ENCODE measurements around the gene XRCC2.

The XRCC2 gene

GRCh38 chr7:152683297-152683696 is 7.4 kb upstream of the XRCC2 start:
- Histone ChIP-seq H3K4me3 (ENCODE audit: low read depth, low read length) (no peak overlapping the region), H3K27ac (ENCODE audit: low read depth, low read length) (no peak overlapping the region), H3K36me3 (ENCODE audit: control insufficient read depth, insufficient read depth, low read length) (no peaks in the 10 kb centered on the region), H3K9me3 (ENCODE audit: control insufficient read depth, insufficient read depth, low read length) (no peaks in the 10 kb centered on the region), H3K4me1 (ENCODE audit: control insufficient read depth, insufficient read depth, low read length) (no peaks in the 10 kb centered on the region; the same call in 1 of the 2 replicates), H3K27me3 (ENCODE audit: control insufficient read depth, insufficient read depth, low read length) (no peaks in the 10 kb centered on the region), H3K9ac (ENCODE audit: low read depth, low read length) (no peak overlapping the region)

DNA sequence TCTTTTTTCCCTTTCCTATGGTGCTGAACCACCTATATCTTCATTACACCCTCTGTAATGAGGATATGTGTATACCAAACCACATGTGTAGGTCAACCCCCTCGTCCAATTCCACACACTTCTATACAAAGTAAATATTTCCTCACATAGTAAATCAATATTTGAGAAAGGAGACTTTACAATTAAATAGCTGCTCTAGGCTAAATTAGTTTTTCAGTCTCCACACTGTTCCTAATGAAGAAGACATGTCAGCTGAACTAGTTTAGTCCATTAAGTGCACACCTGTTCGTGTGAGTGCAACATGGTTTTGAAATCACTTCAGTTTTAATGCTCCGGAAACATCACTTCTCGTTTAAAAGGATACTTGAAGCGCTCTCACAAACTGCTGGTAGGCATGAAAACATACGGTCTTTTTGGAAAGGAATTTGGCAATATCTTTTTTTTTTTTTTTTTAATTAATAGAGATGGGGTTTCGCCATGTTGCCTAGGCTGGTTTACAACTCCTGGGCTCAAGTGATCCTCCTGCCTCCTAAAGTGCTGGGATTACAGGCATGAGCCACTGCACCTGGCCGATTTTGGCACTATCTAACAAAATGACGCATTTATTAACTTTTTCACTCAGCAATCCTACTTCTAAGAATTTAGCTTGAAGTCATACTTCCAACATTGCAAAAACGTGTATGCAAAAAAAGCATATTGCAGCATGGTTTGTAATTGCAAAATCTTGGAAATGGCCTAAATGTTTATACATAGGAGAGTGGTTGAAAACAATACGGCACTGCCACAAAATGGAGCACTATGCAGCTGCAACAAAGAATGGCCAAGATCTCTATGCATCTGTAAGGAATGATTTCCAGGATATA is 2.1 kb upstream of the XRCC2 start:
- Histone ChIP-seq H3K4me1 (ENCODE audit: control insufficient read depth, insufficient read depth, low read length) (peaks cover 4% of the 10 kb centered on the region; the same call in 1 of the 2 replicates), H3K9me3 (ENCODE audit: control insufficient read depth, insufficient read depth, low read length) (no peaks in the 10 kb centered on the region), H3K27ac (ENCODE audit: low read depth, low read length) (no peak overlapping the region), H3K27me3 (ENCODE audit: control insufficient read depth, insufficient read depth, low read length) (no peaks in the 10 kb centered on the region), H3K4me3 (ENCODE audit: low read depth, low read length) (no peak overlapping the region), H3K36me3 (ENCODE audit: control insufficient read depth, insufficient read depth, low read length) (peaks cover 5% of the 10 kb centered on the region; the same call in 1 of the 2 replicates), H3K9ac (ENCODE audit: low read depth, low read length) (no peak overlapping the region)

GRCh38 chr7:152674860-152675758 is 832 bp downstream of the XRCC2 start:
- Histone ChIP-seq H3K9me3 (ENCODE audit: control insufficient read depth, insufficient read depth, low read length) (no peaks in the 10 kb centered on the region), H3K36me3 (ENCODE audit: control insufficient read depth, insufficient read depth, low read length) (peaks cover 18% of the 10 kb centered on the region), H3K9ac (ENCODE audit: low read depth, low read length) (peak overlapping the region; percentile 92), H3K27me3 (ENCODE audit: control insufficient read depth, insufficient read depth, low read length) (no peaks in the 10 kb centered on the region), H3K27ac (ENCODE audit: low read depth, low read length) (peak overlapping the region; percentile 91), H3K4me3 (ENCODE audit: low read depth, low read length) (peak overlapping the region; percentile 82), H3K4me1 (ENCODE audit: control insufficient read depth, insufficient read depth, low read length) (peaks cover 4% of the 10 kb centered on the region; the same call in 1 of the 2 replicates)

- H3K27me3 ChIP-seq (ENCODE audit: control insufficient read depth, insufficient read depth, low read length) = no peaks in the 10 kb centered on the region
- no peak overlapping the region for H3K9ac ChIP-seq (ENCODE audit: low read depth, low read length)
- no peak overlapping the region for H3K4me3 ChIP-seq (ENCODE audit: low read depth, low read length)
- H3K36me3 ChIP-seq (ENCODE audit: control insufficient read depth, insufficient read depth, low read length) = peaks cover 29% of the 10 kb centered on the region
- H3K9me3 ChIP-seq (ENCODE audit: control insufficient read depth, insufficient read depth, low read length) = no peaks in the 10 kb centered on the region
- no peak overlapping the region for H3K27ac ChIP-seq (ENCODE audit: low read depth, low read length)
- peaks cover 4% of the 10 kb centered on the region; the same call in 1 of the 2 replicates for H3K4me1 ChIP-seq (ENCODE audit: control insufficient read depth, insufficient read depth, low read length)
Measured at GRCh38 chr7:152673897-152674296, 2.0 kb downstream of the XRCC2 start.

DNA sequence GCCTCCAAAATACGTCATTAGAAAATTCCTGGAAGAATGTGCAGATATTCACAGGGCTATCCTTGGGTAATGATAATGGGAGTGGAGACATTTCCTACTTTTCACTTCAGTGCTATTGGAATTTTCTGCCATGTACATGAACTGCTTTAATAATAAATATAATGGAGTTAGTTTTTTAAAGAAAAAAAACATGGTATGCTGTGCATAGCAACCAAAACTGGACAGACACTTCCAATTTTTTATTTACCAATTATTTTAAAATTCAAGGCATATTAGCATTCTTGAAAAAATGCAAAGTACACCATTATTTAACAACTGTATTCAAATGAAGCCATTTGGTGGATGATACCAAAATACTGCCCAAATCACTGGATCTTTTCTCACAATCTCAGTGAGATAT is 3.3 kb downstream of the XRCC2 start:
- H3K4me1 ChIP-seq (ENCODE audit: control insufficient read depth, insufficient read depth, low read length) = peaks cover 4% of the 10 kb centered on the region; the same call in 1 of the 2 replicates
- no peaks in the 10 kb centered on the region for H3K9me3 ChIP-seq (ENCODE audit: control insufficient read depth, insufficient read depth, low read length)
- no peak overlapping the region for H3K4me3 ChIP-seq (ENCODE audit: low read depth, low read length)
- H3K27me3 ChIP-seq (ENCODE audit: control insufficient read depth, insufficient read depth, low read length) = no peaks in the 10 kb centered on the region
- H3K27ac ChIP-seq (ENCODE audit: low read depth, low read length) = no peak overlapping the region
- peaks cover 40% of the 10 kb centered on the region for H3K36me3 ChIP-seq (ENCODE audit: control insufficient read depth, insufficient read depth, low read length)
- no peak overlapping the region for H3K9ac ChIP-seq (ENCODE audit: low read depth, low read length)

GRCh38 chr7:152669758-152670157 is 6.2 kb downstream of the XRCC2 start:
- H3K27me3 ChIP-seq (ENCODE audit: control insufficient read depth, insufficient read depth, low read length) = no peaks in the 10 kb centered on the region
- no peaks in the 10 kb centered on the region for H3K9me3 ChIP-seq (ENCODE audit: control insufficient read depth, insufficient read depth, low read length)
- H3K4me1 ChIP-seq (ENCODE audit: control insufficient read depth, insufficient read depth, low read length) = peaks cover 2% of the 10 kb centered on the region; the same call in 1 of the 2 replicates
- H3K9ac ChIP-seq (ENCODE audit: low read depth, low read length) = no peak overlapping the region
- no peak overlapping the region for H3K27ac ChIP-seq (ENCODE audit: low read depth, low read length)
- peaks cover 44% of the 10 kb centered on the region for H3K36me3 ChIP-seq (ENCODE audit: control insufficient read depth, insufficient read depth, low read length)
- H3K4me3 ChIP-seq (ENCODE audit: low read depth, low read length) = no peak overlapping the region

DNA sequence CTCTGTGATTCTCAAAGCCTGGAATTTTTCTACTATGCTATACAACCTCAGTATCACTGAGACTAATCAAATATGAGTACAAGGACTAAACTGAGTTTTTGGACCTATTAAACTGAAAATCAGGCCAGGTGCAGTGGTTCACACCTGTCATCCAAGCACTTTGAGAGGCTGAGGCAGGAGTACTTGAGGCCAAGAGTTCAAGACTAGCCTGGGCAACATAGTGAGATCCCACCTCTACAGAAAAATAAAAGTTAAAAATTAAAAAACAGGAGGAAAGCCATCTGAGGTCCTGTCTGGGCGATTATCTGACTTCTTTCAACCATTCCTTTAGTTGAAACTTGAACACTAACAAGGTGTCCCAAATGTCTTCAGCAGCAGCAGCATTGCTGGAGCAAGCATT is 7.0 kb downstream of the XRCC2 start:
- Histone ChIP-seq H3K36me3 (ENCODE audit: control insufficient read depth, insufficient read depth, low read length) (peaks cover 43% of the 10 kb centered on the region), H3K4me1 (ENCODE audit: control insufficient read depth, insufficient read depth, low read length) (no peaks in the 10 kb centered on the region), H3K27me3 (ENCODE audit: control insufficient read depth, insufficient read depth, low read length) (no peaks in the 10 kb centered on the region), H3K9ac (ENCODE audit: low read depth, low read length) (no peak overlapping the region), H3K27ac (ENCODE audit: low read depth, low read length) (no peak overlapping the region), H3K9me3 (ENCODE audit: control insufficient read depth, insufficient read depth, low read length) (no peaks in the 10 kb centered on the region), H3K4me3 (ENCODE audit: low read depth, low read length) (no peak overlapping the region)

DNA sequence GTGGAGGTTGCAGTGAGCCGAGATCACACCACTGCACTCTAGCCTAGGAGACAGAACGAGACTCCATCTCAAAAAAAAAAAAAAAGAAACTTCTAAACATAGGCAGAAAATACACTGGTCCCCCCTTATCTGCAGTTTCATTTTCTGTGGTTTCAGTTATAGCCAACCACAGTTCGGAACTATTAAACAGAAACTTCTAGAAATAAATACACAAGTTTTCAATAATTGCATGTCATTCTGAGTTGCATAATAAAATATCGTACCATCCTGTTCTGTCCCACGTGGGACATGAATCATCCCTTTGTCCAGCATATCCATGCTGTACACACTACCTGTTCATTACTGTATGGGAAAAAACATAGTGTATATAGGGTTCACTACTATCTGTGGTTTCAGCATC is 8.0 kb downstream of the XRCC2 start:
- H3K27ac ChIP-seq (ENCODE audit: low read depth, low read length) = no peak overlapping the region

GRCh38 chr7:152666078-152666477 is 9.9 kb downstream of the XRCC2 start:
- H3K4me3 ChIP-seq (ENCODE audit: low read depth, low read length) = no peak overlapping the region
- peaks cover 36% of the 10 kb centered on the region for H3K36me3 ChIP-seq (ENCODE audit: control insufficient read depth, insufficient read depth, low read length)
- H3K27ac ChIP-seq (ENCODE audit: low read depth, low read length) = no peak overlapping the region
- no peaks in the 10 kb centered on the region for H3K9me3 ChIP-seq (ENCODE audit: control insufficient read depth, insufficient read depth, low read length)
- no peak overlapping the region for H3K9ac ChIP-seq (ENCODE audit: low read depth, low read length)
- H3K4me1 ChIP-seq (ENCODE audit: control insufficient read depth, insufficient read depth, low read length) = no peaks in the 10 kb centered on the region
- H3K27me3 ChIP-seq (ENCODE audit: control insufficient read depth, insufficient read depth, low read length) = no peaks in the 10 kb centered on the region

More for the DNA sequence above, 8.0 kb downstream of the XRCC2 start:
- Histone ChIP-seq H3K9ac (ENCODE audit: low read depth, low read length) (no peak overlapping the region), H3K27me3 (ENCODE audit: control insufficient read depth, insufficient read depth, low read length) (no peaks in the 10 kb centered on the region), H3K36me3 (ENCODE audit: control insufficient read depth, insufficient read depth, low read length) (peaks cover 41% of the 10 kb centered on the region), H3K4me1 (ENCODE audit: control insufficient read depth, insufficient read depth, low read length) (no peaks in the 10 kb centered on the region), H3K9me3 (ENCODE audit: control insufficient read depth, insufficient read depth, low read length) (no peaks in the 10 kb centered on the region), H3K4me3 (ENCODE audit: low read depth, low read length) (no peak overlapping the region)

GRCh38 chr7:152664636-152665035 is 11.3 kb downstream of the XRCC2 start:
- Histone ChIP-seq H3K9ac (ENCODE audit: low read depth, low read length) (no peak overlapping the region), H3K4me1 (ENCODE audit: control insufficient read depth, insufficient read depth, low read length) (no peaks in the 10 kb centered on the region), H3K4me3 (ENCODE audit: low read depth, low read length) (no peak overlapping the region), H3K27ac (ENCODE audit: low read depth, low read length) (no peak overlapping the region), H3K9me3 (ENCODE audit: control insufficient read depth, insufficient read depth, low read length) (no peaks in the 10 kb centered on the region), H3K27me3 (ENCODE audit: control insufficient read depth, insufficient read depth, low read length) (no peaks in the 10 kb centered on the region), H3K36me3 (ENCODE audit: control insufficient read depth, insufficient read depth, low read length) (peaks cover 46% of the 10 kb centered on the region)

- Histone ChIP-seq H3K36me3 (ENCODE audit: control insufficient read depth, insufficient read depth, low read length) (peaks cover 47% of the 10 kb centered on the region), H3K27ac (ENCODE audit: low read depth, low read length) (no peak overlapping the region), H3K4me3 (ENCODE audit: low read depth, low read length) (no peak overlapping the region), H3K9me3 (ENCODE audit: control insufficient read depth, insufficient read depth, low read length) (no peaks in the 10 kb centered on the region), H3K9ac (ENCODE audit: low read depth, low read length) (no peak overlapping the region), H3K27me3 (ENCODE audit: control insufficient read depth, insufficient read depth, low read length) (no peaks in the 10 kb centered on the region), H3K4me1 (ENCODE audit: control insufficient read depth, insufficient read depth, low read length) (no peaks in the 10 kb centered on the region)
Measured at GRCh38 chr7:152663931-152664330, 12.0 kb downstream of the XRCC2 start.
